ENCODE measurements around the gene ATP1A2. TPM values are rescaled to one million over a fixed set of nuclear protein-coding genes. Genes with fewer than 3 reads are reported as not detected.

The ATP1A2 gene
- total and polyA plus RNA-seq, 5 experiments from 2014 or later = not detected

- H3K4me3 Mint-ChIP-seq = no peak overlapping the region
- DNase-seq (no peak), ATAC-seq (no peak)
- peaks cover 8 to 21% (median 11%) of the 10 kb centered on the region in 4 donors for H3K4me1 Mint-ChIP-seq
- POLR2A ChIA-PET = no interaction called here
- peak overlapping the region in 1 of 10 donors; percentile 86 for H3K27ac Mint-ChIP-seq
- H3K27me3 Mint-ChIP-seq = peaks cover 4 to 25% (median 11%) of the 10 kb centered on the region in 5 donors
- H3K36me3 Mint-ChIP-seq = no peaks in the 10 kb centered on the region
- no peaks in the 10 kb centered on the region for H3K9me3 Mint-ChIP-seq
Observed at GRCh38 chr1:160166166-160166868, 50.8 kb downstream of the ATP1A2 start.

- Mint-ChIP-seq H3K9me3 (no peaks in the 10 kb centered on the region), H3K4me1 (peaks cover 8 to 21% (median 11%) of the 10 kb centered on the region in 4 donors), H3K4me3 (no peak overlapping the region), H3K27me3 (peaks cover 4 to 25% (median 12%) of the 10 kb centered on the region in 5 donors), H3K36me3 (no peaks in the 10 kb centered on the region), H3K27ac (no peak overlapping the region)
- POLR2A ChIA-PET = no interaction called here
- DNase-seq (no peak), ATAC-seq (no peak)
Observed at GRCh38 chr1:160167056-160167455, 51.5 kb downstream of the ATP1A2 start.

- POLR2A ChIA-PET = no interaction called here
- no peak overlapping the region for H3K27ac Mint-ChIP-seq
- no peak for DNase-seq
Observed at GRCh38 chr1:160167580-160167979, 52.0 kb downstream of the ATP1A2 start.

GRCh38 chr1:160168016-160168415, 52.5 kb downstream of the ATP1A2 start:
- Mint-ChIP-seq H3K27ac (no peak overlapping the region), H3K27me3 (peaks cover 4 to 25% (median 14%) of the 10 kb centered on the region in 5 donors), H3K4me1 (peaks cover 8 to 21% (median 11%) of the 10 kb centered on the region in 4 donors), H3K9me3 (no peaks in the 10 kb centered on the region), H3K4me3 (no peak overlapping the region), H3K36me3 (no peaks in the 10 kb centered on the region)
- DNase-seq = no peak
- POLR2A ChIA-PET = no interaction called here
- no peak for ATAC-seq

More at GRCh38 chr1:160167580-160167979, 52.0 kb downstream of the ATP1A2 start:
- H3K4me3 Mint-ChIP-seq = no peak overlapping the region
- H3K9me3 Mint-ChIP-seq = no peaks in the 10 kb centered on the region
- no peak for ATAC-seq
- H3K27me3 Mint-ChIP-seq = peaks cover 4 to 25% (median 14%) of the 10 kb centered on the region in 5 donors
- H3K36me3 Mint-ChIP-seq = no peaks in the 10 kb centered on the region
- peaks cover 8 to 21% (median 11%) of the 10 kb centered on the region in 4 donors for H3K4me1 Mint-ChIP-seq

DNA sequence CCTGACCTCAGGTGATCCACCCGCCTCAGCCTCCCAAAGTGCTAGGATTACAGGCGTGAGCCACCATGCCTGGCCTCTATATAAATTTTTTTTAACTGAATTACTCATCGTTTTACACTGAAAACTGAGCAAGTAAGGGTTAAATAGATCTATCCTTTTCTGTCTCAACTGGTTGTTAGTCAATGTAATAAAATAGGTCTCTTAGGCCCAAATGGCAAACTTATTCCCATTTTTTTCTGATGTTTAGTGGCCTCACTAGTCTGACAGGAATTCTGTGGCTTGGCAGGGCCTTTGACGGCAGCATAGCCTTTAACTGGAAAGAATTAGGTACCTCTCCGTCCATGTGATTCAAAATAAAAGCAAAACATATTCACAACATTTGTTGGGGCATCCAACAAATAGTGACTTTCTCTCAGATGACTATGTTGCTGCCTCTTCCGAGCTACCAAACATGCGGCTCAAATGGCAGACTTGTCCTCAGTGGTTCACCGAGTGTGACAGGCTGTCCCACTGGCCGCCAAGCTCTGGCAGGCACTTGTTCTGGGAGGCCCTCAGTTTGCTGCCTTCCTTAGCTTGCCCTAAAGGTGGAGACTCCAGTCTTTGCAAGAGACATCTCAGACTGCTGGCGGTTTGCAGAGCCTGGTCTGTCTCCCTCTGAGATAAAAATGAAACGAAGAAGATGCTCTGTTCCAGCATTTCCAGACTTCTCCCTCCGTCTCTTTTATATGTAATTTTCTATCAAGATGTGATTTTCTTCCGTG, 53.2 kb downstream of the ATP1A2 start:
- H3K36me3 Mint-ChIP-seq = no peaks in the 10 kb centered on the region
- no peak overlapping the region for H3K4me3 Mint-ChIP-seq
- DNase-seq = no peak
- H3K4me1 Mint-ChIP-seq = peaks cover 8 to 20% (median 11%) of the 10 kb centered on the region in 4 donors
- ATAC-seq = no peak
- peak overlapping the region in 1 of 10 donors; percentile 64 for H3K27ac Mint-ChIP-seq
- H3K9me3 Mint-ChIP-seq = no peaks in the 10 kb centered on the region
- H3K27me3 Mint-ChIP-seq = peaks cover 4 to 23% (median 14%) of the 10 kb centered on the region in 5 donors
- POLR2A ChIA-PET = no interaction called here

DNA sequence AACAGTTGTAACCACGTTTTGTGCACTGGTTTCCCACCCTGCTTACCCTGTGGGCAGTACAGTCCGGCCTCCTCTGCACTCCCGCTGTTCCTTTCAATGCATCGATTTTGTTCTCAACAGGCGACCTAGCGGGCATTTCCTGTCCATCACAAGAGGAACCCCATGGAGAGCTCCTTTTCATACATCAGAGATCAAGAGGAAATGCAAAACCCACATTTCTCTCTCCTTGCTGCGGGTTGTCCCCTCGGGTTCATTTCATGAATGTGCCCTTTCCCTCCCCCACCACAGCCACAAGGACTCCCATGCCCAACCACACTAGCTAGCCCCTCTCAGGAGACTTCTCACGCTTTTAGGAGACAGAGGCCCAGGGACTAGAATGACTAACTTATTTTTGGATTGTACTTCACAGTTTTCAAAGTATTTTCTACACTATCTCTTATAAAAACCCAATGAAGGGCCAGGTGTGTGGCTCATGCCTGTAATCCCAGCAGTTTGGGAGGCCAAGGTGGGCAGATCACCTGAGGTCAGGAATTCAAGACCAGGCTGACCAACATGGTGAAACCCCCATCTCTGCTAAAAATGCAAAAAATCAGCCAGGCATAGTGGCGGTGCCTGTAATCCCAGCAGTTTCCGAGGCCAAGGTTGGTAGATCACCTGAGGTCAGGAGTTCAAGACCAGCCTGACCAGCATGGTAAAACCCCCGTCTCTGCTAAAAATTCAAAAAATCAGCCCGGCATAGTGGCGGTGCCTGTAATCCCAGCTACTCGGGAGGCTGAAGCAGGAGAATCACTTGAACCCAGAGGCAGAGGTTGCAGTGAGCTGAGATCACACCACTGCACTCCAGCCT, 54.2 kb downstream of the ATP1A2 start:
- H3K27ac Mint-ChIP-seq = peak overlapping the region in 3 of 10 donors; percentile 47 to 64 (median 60)
- ATAC-seq (peak in 1 of 2 donors; percentile 30), DNase-seq (no peak)
- POLR2A ChIA-PET = no interaction called here
- H3K4me1 Mint-ChIP-seq = peaks cover 8 to 20% (median 11%) of the 10 kb centered on the region in 4 donors
- peaks cover 4 to 14% (median 13%) of the 10 kb centered on the region in 5 donors for H3K27me3 Mint-ChIP-seq
- peak overlapping the region in 2 of 10 donors; percentile 4 to 23 for H3K4me3 Mint-ChIP-seq
- no peaks in the 10 kb centered on the region for H3K9me3 Mint-ChIP-seq
- no peaks in the 10 kb centered on the region for H3K36me3 Mint-ChIP-seq

DNA sequence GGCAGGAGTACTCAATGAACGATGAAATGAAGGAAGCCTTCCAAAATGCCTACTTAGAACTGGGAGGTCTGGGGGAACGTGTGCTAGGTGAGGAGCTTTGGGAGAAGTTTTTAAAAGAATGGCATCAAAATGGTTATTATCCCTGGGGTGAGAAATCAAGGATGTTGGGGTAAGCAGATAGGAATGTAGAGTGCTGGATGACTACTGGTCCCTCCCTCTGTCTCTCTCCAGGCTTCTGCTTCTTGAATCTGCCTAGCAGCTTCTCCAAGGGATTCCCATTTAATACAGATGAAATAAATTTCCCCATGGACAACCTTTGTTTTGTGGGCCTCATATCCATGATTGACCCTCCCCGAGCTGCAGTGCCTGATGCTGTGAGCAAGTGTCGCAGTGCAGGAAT, 55.8 kb downstream of the ATP1A2 start:
- Mint-ChIP-seq H3K36me3 (no peaks in the 10 kb centered on the region), H3K4me1 (peaks cover 8 to 18% (median 11%) of the 10 kb centered on the region in 4 donors), H3K27me3 (peaks cover 3 to 9% (median 7%) of the 10 kb centered on the region in 5 donors), H3K4me3 (no peak overlapping the region), H3K27ac (no peak overlapping the region), H3K9me3 (no peaks in the 10 kb centered on the region)
- DNase-seq (no peak), ATAC-seq (no peak)
- POLR2A ChIA-PET = no interaction called here

DNA sequence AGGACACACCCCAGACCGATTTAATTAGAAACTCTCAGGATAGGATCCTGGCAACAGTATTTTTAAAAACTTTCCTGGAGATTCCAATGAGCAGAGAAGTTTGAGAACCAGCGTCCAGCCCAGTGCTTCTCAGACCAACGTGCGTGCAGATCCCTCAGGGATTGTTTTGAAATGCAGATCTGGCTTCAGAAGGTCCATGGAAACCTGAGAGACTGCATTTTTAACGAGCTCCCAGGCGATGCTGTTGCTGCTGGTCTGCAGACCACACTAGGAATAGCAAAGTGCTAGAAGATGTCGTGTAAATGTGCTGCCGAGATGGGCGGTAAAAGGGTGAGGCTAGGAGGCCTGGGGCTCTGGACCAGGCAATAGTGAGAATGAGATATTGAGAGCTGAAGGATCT, 56.4 kb downstream of the ATP1A2 start:
- Mint-ChIP-seq H3K9me3 (no peaks in the 10 kb centered on the region), H3K27ac (no peak overlapping the region), H3K27me3 (peaks cover 0 to 8% (median 4%) of the 10 kb centered on the region in 5 donors), H3K4me1 (peaks cover 8 to 15% (median 11%) of the 10 kb centered on the region in 4 donors), H3K4me3 (no peak overlapping the region), H3K36me3 (no peaks in the 10 kb centered on the region)
- ATAC-seq (no peak), DNase-seq (no peak)
- POLR2A ChIA-PET = no interaction called here

DNA sequence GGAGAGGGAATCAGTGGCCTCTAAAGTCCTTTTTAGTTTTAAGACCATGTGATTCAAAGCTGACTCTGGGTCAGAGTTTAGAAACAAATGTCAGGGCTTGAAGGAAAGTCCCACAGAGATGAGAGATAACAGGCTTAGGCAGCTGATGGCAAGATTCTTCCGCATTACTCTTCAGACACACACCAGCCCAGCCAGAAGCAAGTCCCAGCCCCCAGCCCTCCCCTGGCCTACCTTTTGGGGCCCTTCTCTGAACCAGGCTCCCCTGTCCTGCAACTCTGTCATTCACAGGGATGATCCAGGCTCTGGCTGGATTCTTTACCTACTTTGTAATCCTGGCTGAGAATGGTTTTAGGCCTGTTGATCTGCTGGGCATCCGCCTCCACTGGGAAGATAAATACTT, 61.7 kb downstream of the ATP1A2 start:
- POLR2A ChIA-PET = no interaction called here
- H3K36me3 Mint-ChIP-seq = no peaks in the 10 kb centered on the region
- no peak for DNase-seq
- H3K9me3 Mint-ChIP-seq = no peaks in the 10 kb centered on the region
- no peak for ATAC-seq
- H3K4me3 Mint-ChIP-seq = no peak overlapping the region
- H3K27me3 Mint-ChIP-seq = peaks cover 2 to 10% (median 6%) of the 10 kb centered on the region in 5 donors
- peak overlapping the region in 1 of 10 donors; percentile 27 for H3K27ac Mint-ChIP-seq
- H3K4me1 Mint-ChIP-seq = peaks cover 0 to 2% (median 0%) of the 10 kb centered on the region in 4 donors

DNA sequence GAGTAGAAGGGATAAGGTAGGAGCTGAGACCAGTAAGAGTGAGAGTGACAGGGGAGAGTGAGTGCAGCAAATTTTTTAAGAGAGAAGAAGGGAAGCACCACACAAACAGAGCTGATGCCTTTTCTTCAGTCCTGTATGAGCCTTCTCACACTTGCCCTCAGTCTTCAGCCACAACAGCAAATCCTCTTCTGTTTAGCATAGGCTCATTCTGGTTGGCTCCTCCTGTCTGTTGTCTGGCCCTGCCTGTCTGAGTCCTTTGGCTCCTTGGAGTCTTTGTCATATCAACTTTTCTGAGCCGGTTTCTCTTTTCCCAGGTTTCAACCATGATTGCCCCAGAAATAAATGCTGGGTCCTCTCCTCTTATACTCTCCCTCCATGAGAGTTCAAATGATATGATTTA, 62.1 kb downstream of the ATP1A2 start:
- no peaks in the 10 kb centered on the region for H3K9me3 Mint-ChIP-seq
- H3K4me1 Mint-ChIP-seq = peaks cover 0 to 2% (median 0%) of the 10 kb centered on the region in 4 donors
- H3K4me3 Mint-ChIP-seq = no peak overlapping the region
- peak overlapping the region in 2 of 10 donors; percentile 27 to 31 for H3K27ac Mint-ChIP-seq
- ATAC-seq (no peak), DNase-seq (no peak)
- H3K27me3 Mint-ChIP-seq = peaks cover 1 to 10% (median 6%) of the 10 kb centered on the region in 5 donors
- POLR2A ChIA-PET = no interaction called here
- no peaks in the 10 kb centered on the region for H3K36me3 Mint-ChIP-seq

GRCh38 chr1:160178731-160179130, 63.2 kb downstream of the ATP1A2 start:
- Mint-ChIP-seq H3K9me3 (no peaks in the 10 kb centered on the region), H3K36me3 (no peaks in the 10 kb centered on the region), H3K4me1 (peaks cover 0 to 2% (median 0%) of the 10 kb centered on the region in 4 donors), H3K27me3 (peaks cover 0 to 10% (median 6%) of the 10 kb centered on the region in 5 donors), H3K27ac (no peak overlapping the region), H3K4me3 (no peak overlapping the region)
- POLR2A ChIA-PET = no interaction called here
- DNase-seq (no peak), ATAC-seq (no peak)

- Mint-ChIP-seq H3K27me3 (peaks cover 0 to 10% (median 6%) of the 10 kb centered on the region in 5 donors), H3K4me1 (peaks cover 0 to 2% (median 0%) of the 10 kb centered on the region in 4 donors), H3K36me3 (no peaks in the 10 kb centered on the region), H3K4me3 (no peak overlapping the region), H3K27ac (no peak overlapping the region), H3K9me3 (no peaks in the 10 kb centered on the region)
- no peak for ATAC-seq
- DNase-seq = no peak
- POLR2A ChIA-PET = no interaction called here
Observed at GRCh38 chr1:160179336-160179735, 63.8 kb downstream of the ATP1A2 start.

Measured in naive thymus-derived CD8-positive, alpha-beta T cell (primary cell).